CD14-positive monocyte (primary cell): ENCODE data around the gene ELFN1. TPM values are rescaled to one million over a fixed set of nuclear protein-coding genes. Genes with fewer than 3 reads are reported as not detected.

Source experiments
- DNase-seq, 3 donors: peaks; one replicate each; pipeline ENCODE4 v3.0.0-alpha.2; 2011 to 2022
- H2AFZ ChIP-seq: 2 replicates; pipeline ENCODE4 v1.6.0; 2012; ENCODE audit warnings: mild to moderate bottlenecking, low read depth, low read length, inconsistent platforms; ENCODE audit not compliant: insufficient read depth, poor library complexity, severe bottlenecking
- H3K27ac ChIP-seq, 2 donors: 1 replicate in 1 of 2; 2 replicates in 1 of 2; pipeline ENCODE4 v1.5.1; 2012 to 2013; ENCODE audit warnings: low read length in 2 of 2, control low read depth in 1 of 2, inconsistent platforms in 1 of 2, low read depth in 1 of 2, mild to moderate bottlenecking in 1 of 2
- H3K27me3 ChIP-seq, 2 donors: one replicate each; pipeline versions ENCODE4 v1.6.0 to v1.6.1; 2011 to 2013; ENCODE audit warnings: low read length in 2 of 2; ENCODE audit not compliant: control insufficient read depth in 2 of 2, insufficient read depth in 2 of 2
- H3K36me3 ChIP-seq, 2 donors: replicated peaks in 1 of 2; 1 replicate in 1 of 2; 2 replicates in 1 of 2; pipeline versions ENCODE4 v1.5.1 to v1.6.1; 2012 to 2013; ENCODE audit warnings: low read length in 2 of 2, control low read depth in 1 of 2, inconsistent platforms in 1 of 2, mild to moderate bottlenecking in 1 of 2; ENCODE audit not compliant: insufficient read depth in 2 of 2, control insufficient read depth in 1 of 2
- H3K4me1 ChIP-seq, 2 donors: 1 replicate in 1 of 2; 2 replicates in 1 of 2; pipeline versions ENCODE4 v1.5.1 to v1.6.1; 2012 to 2013; ENCODE audit warnings: low read length in 2 of 2, control low read depth in 1 of 2, inconsistent platforms in 1 of 2, mild to moderate bottlenecking in 1 of 2, moderate library complexity in 1 of 2; ENCODE audit not compliant: insufficient read depth in 2 of 2, control insufficient read depth in 1 of 2
- H3K4me2 ChIP-seq: replicated peaks from 2 replicates; pipeline ENCODE3; 2012; ENCODE audit warnings: low read length, moderate library complexity, mild to moderate bottlenecking; ENCODE audit not compliant: poor library complexity, severe bottlenecking; ENCODE audit errors: extremely low read depth
- H3K4me3 ChIP-seq, 3 experiments: fragments of 200-600 bp in 1 of 3; sonication (generic) in 1 of 3; replicated peaks in 1 of 3; 1 replicate in 2 of 3; 2 replicates in 1 of 3; pipeline ENCODE4 v1.5.1; 2011 to 2013; ENCODE audit warnings: low read length in 3 of 3, mild to moderate bottlenecking in 3 of 3, control low read depth in 2 of 3, low read depth in 2 of 3, inconsistent platforms in 1 of 3, moderate library complexity in 1 of 3
- H3K79me2 ChIP-seq: 2 replicates; pipeline ENCODE4 v1.6.0; 2012; ENCODE audit warnings: mild to moderate bottlenecking, control low read depth, inconsistent platforms, low read length, moderate library complexity; ENCODE audit not compliant: insufficient read depth
- H3K9ac ChIP-seq: 2 replicates; pipeline ENCODE4 v1.6.0; 2017; ENCODE audit warnings: low read length, mild to moderate bottlenecking; ENCODE audit not compliant: insufficient read depth, poor library complexity, severe bottlenecking
- H3K9me3 ChIP-seq, 2 donors: replicated peaks in 1 of 2; 1 replicate in 1 of 2; 2 replicates in 1 of 2; pipeline versions ENCODE4 v1.5.1 to v1.6.1; 2012 to 2013; ENCODE audit warnings: low read length in 2 of 2, control low read depth in 1 of 2; ENCODE audit not compliant: control insufficient read depth in 1 of 2, insufficient read depth in 1 of 2
- H4K20me1 ChIP-seq: 2 replicates; pipeline ENCODE4 v1.6.0; 2012; ENCODE audit warnings: mild to moderate bottlenecking, low read length, control low read depth, moderate library complexity; ENCODE audit not compliant: insufficient read depth
- H3K27ac Mint-ChIP-seq, 7 donors: one replicate each; pipeline ENCODE4 v1.8.0; 2020; ENCODE audit warnings: mild to moderate bottlenecking in 7 of 7, mixed read lengths in 7 of 7, moderate library complexity in 6 of 7, inconsistent platforms in 2 of 7
- H3K27me3 Mint-ChIP-seq, 3 donors: one replicate each; pipeline ENCODE4 v1.8.0; 2021 to 2022; ENCODE audit warnings: low read depth in 3 of 3, mild to moderate bottlenecking in 3 of 3, mixed read lengths in 3 of 3, moderate library complexity in 3 of 3, inconsistent platforms in 1 of 3
- H3K36me3 Mint-ChIP-seq, 2 donors: one replicate each; pipeline ENCODE4 v1.8.0; 2020; ENCODE audit warnings: mixed read lengths in 2 of 2, inconsistent platforms in 1 of 2, mild to moderate bottlenecking in 1 of 2
- H3K4me1 Mint-ChIP-seq: one replicate; pipeline ENCODE4 v1.8.0; 2020; ENCODE audit warnings: mild to moderate bottlenecking, mixed read lengths
- H3K4me3 Mint-ChIP-seq, 2 donors: one replicate each; pipeline ENCODE4 v1.8.0; 2020; ENCODE audit warnings: mild to moderate bottlenecking in 2 of 2, mixed read lengths in 2 of 2, moderate library complexity in 1 of 2
- H3K9me3 Mint-ChIP-seq, 7 donors: one replicate each; pipeline ENCODE4 v1.8.0; 2020 to 2022; ENCODE audit warnings: mixed read lengths in 7 of 7, mild to moderate bottlenecking in 6 of 7, moderate library complexity in 6 of 7, inconsistent platforms in 2 of 7
- CTCF ChIP-seq: fragments of 200-600 bp; IDR thresholded peaks from one replicate; pipeline ENCODE4 v1.8.0; 2022; ENCODE audit warnings: antibody characterized with exemption, mild to moderate bottlenecking
- WGBS: methylation state at CpG from one replicate; pipeline ENCODE4 v1.1.5; 2013; ENCODE audit warnings: missing lambda C conversion rate; ENCODE audit not compliant: insufficient coverage; 5-methylcytosine and 5-hydroxymethylcytosine counted together
- intact Hi-C, 2 donors: fragments of 100-400 bp; cut with micrococcal nuclease; formaldehyde crosslinking; loops; one replicate each; pipeline versions ENCODE4 v1.15.0 to v1.15.1; 2023
- polyA plus RNA-seq, 3 donors: library from polyadenylated mRNA; depleted of rRNA in 1 of 3; unstranded in 2 of 3; stranded (reverse) in 1 of 3; fragments of 300-500 nt in 2 of 3; fragments of >200 nt in 1 of 3; fragmentation: Illumina TruSeq in 2 of 3; gene quantifications; 1 replicate in 2 of 3; 2 replicates in 1 of 3; pipeline ENCODE4 v1.2.3, GENCODE V29; 2012 to 2021

Gene ELFN1
- polyA plus RNA-seq, 3 donors: not detected

GRCh38 chr7:1765336-1765735 lies 95.3 kb downstream of the ELFN1 start:
- no peaks in the 10 kb centered on the region for H3K27me3 ChIP-seq
- DNase-seq: no peak
- H3K9me3 ChIP-seq: peaks cover 0 to 20% of the 10 kb centered on the region in 2 donors
- H3K4me1 ChIP-seq: no peaks in the 10 kb centered on the region
- Mint-ChIP-seq H3K9me3 (peaks cover 3 to 15% (median 9%) of the 10 kb centered on the region in 7 donors), H3K4me3 (no peak overlapping the region), H3K36me3 (no peaks in the 10 kb centered on the region), H3K27me3 (peaks cover 3 to 7% (median 4%) of the 10 kb centered on the region in 3 donors), H3K4me1 (no peaks in the 10 kb centered on the region), H3K27ac (no peak overlapping the region)
- intact Hi-C loops: no loop called here
- WGBS: 92% methylated on average over 11 of the region's 13 CpGs
- no peak for TF ChIP-seq CTCF
- no peaks in the 10 kb centered on the region for H3K36me3 ChIP-seq
- no peaks in the 10 kb centered on the region for H4K20me1 ChIP-seq
- no peak overlapping the region for H3K27ac ChIP-seq
- H3K4me3 ChIP-seq: no peak overlapping the region
- no peaks in the 10 kb centered on the region for H3K79me2 ChIP-seq
- no peak overlapping the region for H3K4me2 ChIP-seq
- no peak overlapping the region for H2AFZ ChIP-seq
- no peak overlapping the region for H3K9ac ChIP-seq

- no peak overlapping the region for H3K4me3 Mint-ChIP-seq
- intact Hi-C loops: no loop called here
These were observed 97.4 kb downstream of the ELFN1 start for GRCh38 chr7:1767524-1767923.

More at GRCh38 chr7:1767524-1767923, 97.4 kb downstream of the ELFN1 start:
- WGBS: 66% methylated on average over 8 of the region's 10 CpGs
- H3K36me3 Mint-ChIP-seq: no peaks in the 10 kb centered on the region
- Histone ChIP-seq H3K27me3 (no peaks in the 10 kb centered on the region), H4K20me1 (no peaks in the 10 kb centered on the region), H3K4me1 (no peaks in the 10 kb centered on the region), H3K27ac (no peak overlapping the region), H3K4me2 (no peak overlapping the region), H3K9ac (no peak overlapping the region), H3K9me3 (peaks cover 0 to 16% of the 10 kb centered on the region in 2 donors), H3K36me3 (no peaks in the 10 kb centered on the region), H3K79me2 (no peaks in the 10 kb centered on the region), H3K4me3 (no peak overlapping the region), H2AFZ (no peak overlapping the region)
- H3K9me3 Mint-ChIP-seq: peaks cover 3 to 14% (median 12%) of the 10 kb centered on the region in 7 donors
- no peak for TF ChIP-seq CTCF
- peaks cover 3 to 5% (median 5%) of the 10 kb centered on the region in 3 donors for H3K27me3 Mint-ChIP-seq
- no peaks in the 10 kb centered on the region for H3K4me1 Mint-ChIP-seq
- no peak overlapping the region for H3K27ac Mint-ChIP-seq
- no peak for DNase-seq
